Astrocyte (in vitro differentiated cells and primary cell): Measurements from ENCODE around the gene RTEL1. TPM values are rescaled to one million over a fixed set of nuclear protein-coding genes. Genes with fewer than 3 reads are reported as not detected.
A peak's percentile ranks its signal among the peaks of the same experiment; 100 is the strongest.

Experiments
- DNase-seq: peaks from one replicate; pipeline ENCODE4 v3.0.0-alpha.2; 2010; ENCODE audit warnings: low read depth
- FAIRE-seq: peaks from 2 replicates; lab custom pipeline; 2011; peaks lifted over from hg19 to GRCh38; lab: Jason Lieb, UNC
- H2AFZ ChIP-seq: 2 replicates; pipeline ENCODE4 v1.6.0; 2012; ENCODE audit warnings: low read depth, low read length, inconsistent platforms
- H3K27ac ChIP-seq: 2 replicates; pipeline ENCODE4 v1.5.1; 2011; ENCODE audit warnings: low read depth, low read length, inconsistent platforms
- H3K27me3 ChIP-seq: 2 replicates; pipeline ENCODE4 v1.6.0; 2011; ENCODE audit warnings: low read length, inconsistent platforms; ENCODE audit not compliant: insufficient read depth
- H3K36me3 ChIP-seq: 2 replicates; pipeline ENCODE4 v1.5.1; 2011; ENCODE audit warnings: low read length, inconsistent platforms; ENCODE audit not compliant: insufficient read depth
- H3K4me1 ChIP-seq: 2 replicates; pipeline ENCODE4 v1.5.1; 2011; ENCODE audit warnings: low read length, inconsistent platforms; ENCODE audit not compliant: insufficient read depth
- H3K4me2 ChIP-seq: 2 replicates; pipeline ENCODE4 v1.6.0; 2012; ENCODE audit warnings: low read length, inconsistent platforms
- H3K4me3 ChIP-seq: 2 replicates; pipeline ENCODE4 v1.5.1; 2011; ENCODE audit warnings: low read depth, mild to moderate bottlenecking, low read length, inconsistent platforms; ENCODE audit not compliant: insufficient read depth
- H3K79me2 ChIP-seq: 2 replicates; pipeline ENCODE4 v1.6.0; 2012; ENCODE audit warnings: mild to moderate bottlenecking, low read length, inconsistent platforms; ENCODE audit not compliant: insufficient read depth
- H3K9ac ChIP-seq: 2 replicates; pipeline ENCODE4 v1.6.0; 2012; ENCODE audit warnings: mild to moderate bottlenecking, low read length, inconsistent platforms
- H3K9me3 ChIP-seq: 2 replicates; pipeline ENCODE4 v1.5.1; 2012; ENCODE audit warnings: low read depth, mild to moderate bottlenecking, low read length, inconsistent platforms; ENCODE audit not compliant: insufficient read depth
- H4K20me1 ChIP-seq: 2 replicates; pipeline ENCODE4 v1.6.0; 2012; ENCODE audit warnings: low read length, inconsistent platforms; ENCODE audit not compliant: insufficient read depth
- H3K27ac Mint-ChIP-seq: one replicate; pipeline ENCODE4 v1.8.0; 2021; ENCODE audit warnings: mild to moderate bottlenecking, mixed read lengths; ENCODE audit not compliant: unreplicated experiment
- H3K27me3 Mint-ChIP-seq: one replicate; pipeline ENCODE4 v1.8.0; 2021; ENCODE audit warnings: low read depth, mixed read lengths; ENCODE audit not compliant: unreplicated experiment
- H3K36me3 Mint-ChIP-seq: one replicate; pipeline ENCODE4 v1.8.0; 2021; ENCODE audit warnings: low read depth, mixed read lengths; ENCODE audit not compliant: unreplicated experiment
- H3K4me1 Mint-ChIP-seq: one replicate; pipeline ENCODE4 v1.8.0; 2021; ENCODE audit warnings: low read depth, mixed read lengths; ENCODE audit not compliant: unreplicated experiment
- H3K4me3 Mint-ChIP-seq: one replicate; pipeline ENCODE4 v1.8.0; 2021; ENCODE audit warnings: mild to moderate bottlenecking, moderate library complexity, mixed read lengths; ENCODE audit not compliant: unreplicated experiment
- H3K9me3 Mint-ChIP-seq: one replicate; pipeline ENCODE4 v1.8.0; 2021; ENCODE audit warnings: mild to moderate bottlenecking, mixed read lengths; ENCODE audit not compliant: unreplicated experiment
- CTCF ChIP-seq: IDR thresholded peaks from 2 replicates; pipeline ENCODE4 v1.5.1; 2011; ENCODE audit warnings: low read depth, mild to moderate bottlenecking, inconsistent platforms, low read length, moderate library complexity; ENCODE audit not compliant: insufficient read depth
- EZH2 ChIP-seq: IDR thresholded peaks from 2 replicates; pipeline ENCODE4 v1.6.1; 2012; ENCODE audit warnings: mild to moderate bottlenecking, low read length, inconsistent platforms; ENCODE audit not compliant: insufficient read depth
- total RNA-seq: library from RNA; stranded (reverse); gene quantifications from 2 replicates; pipeline ENCODE4 v1.2.1, GENCODE V29; 2021

The RTEL1 gene
- total RNA-seq, 1 donor from 2014 or later = 15.5 TPM

GRCh38 chr20:63698739-63699465, 40.8 kb downstream of the RTEL1 start:
- DNase-seq (peak; percentile 86), FAIRE-seq (peak; percentile 45)
- Mint-ChIP-seq H3K4me1 (peaks cover 6% of the 10 kb centered on the region), H3K27me3 (no peaks in the 10 kb centered on the region), H3K27ac (peak overlapping the region; percentile 78), H3K4me3 (no peak overlapping the region), H3K9me3 (no peaks in the 10 kb centered on the region), H3K36me3 (peaks cover 2% of the 10 kb centered on the region)
- peaks cover 21% of the 10 kb centered on the region for H3K79me2 ChIP-seq
- H3K27ac ChIP-seq = peak overlapping the region; percentile 87
- no peak for TF ChIP-seq CTCF
- no peak for TF ChIP-seq EZH2
- no peaks in the 10 kb centered on the region for H3K9me3 ChIP-seq
- H4K20me1 ChIP-seq = no peaks in the 10 kb centered on the region
- no peaks in the 10 kb centered on the region for H3K27me3 ChIP-seq
- H3K9ac ChIP-seq = peak overlapping the region; percentile 72
- H2AFZ ChIP-seq = no peak overlapping the region
- no peaks in the 10 kb centered on the region for H3K36me3 ChIP-seq
- no peak overlapping the region for H3K4me3 ChIP-seq
- peaks cover 36% of the 10 kb centered on the region for H3K4me1 ChIP-seq
- peak overlapping the region; percentile 82 for H3K4me2 ChIP-seq

GRCh38 chr20:63699466-63700198, 41.5 kb downstream of the RTEL1 start:
- Mint-ChIP-seq H3K4me1 (peaks cover 6% of the 10 kb centered on the region), H3K27ac (peak overlapping the region; percentile 72), H3K36me3 (peaks cover 2% of the 10 kb centered on the region), H3K4me3 (no peak overlapping the region), H3K27me3 (no peaks in the 10 kb centered on the region), H3K9me3 (no peaks in the 10 kb centered on the region)
- H3K27me3 ChIP-seq = no peaks in the 10 kb centered on the region
- no peak for FAIRE-seq
- H4K20me1 ChIP-seq = no peaks in the 10 kb centered on the region
- no peaks in the 10 kb centered on the region for H3K9me3 ChIP-seq
- peak overlapping the region; percentile 87 for H3K27ac ChIP-seq
- peaks cover 36% of the 10 kb centered on the region for H3K4me1 ChIP-seq
- DNase-seq = no peak
- no peaks in the 10 kb centered on the region for H3K36me3 ChIP-seq
- no peak overlapping the region for H2AFZ ChIP-seq
- H3K4me2 ChIP-seq = peak overlapping the region; percentile 82
- H3K9ac ChIP-seq = peak overlapping the region; percentile 72
- H3K79me2 ChIP-seq = peaks cover 24% of the 10 kb centered on the region
- H3K4me3 ChIP-seq = no peak overlapping the region
- no peak for TF ChIP-seq CTCF
- TF ChIP-seq EZH2 = no peak
